ENCODE data around the gene LAMA4. TPM values are rescaled to one million over a fixed set of nuclear protein-coding genes. Genes with fewer than 3 reads are reported as not detected.
A peak's percentile ranks its signal among the peaks of the same experiment; 100 is the strongest.

The LAMA4 gene
- total RNA-seq, 4 donors from 2014 or later, result 107 to 329 (median 271) TPM

DNA sequence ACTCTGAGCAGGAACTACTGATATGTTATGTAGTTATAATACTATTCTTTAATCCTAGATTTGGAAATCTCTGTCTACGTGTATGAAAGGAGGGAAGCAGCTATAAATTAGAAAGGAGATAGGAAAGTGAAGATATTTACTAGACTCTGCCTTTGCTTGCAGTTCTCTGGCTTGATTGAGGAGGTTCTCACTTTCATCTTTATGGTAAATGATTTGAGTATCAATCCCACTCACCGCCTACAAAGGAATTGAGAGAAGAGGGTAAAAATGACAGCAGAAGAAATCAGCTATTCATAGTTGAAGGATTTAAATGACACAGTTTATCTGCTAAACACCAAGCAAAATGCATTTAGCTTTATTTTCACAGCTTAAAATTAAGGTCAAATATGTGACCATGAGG lies 99.7 kb downstream of the LAMA4 start:
- no peaks in the 10 kb centered on the region for H3K27me3 ChIP-seq
- no peaks in the 10 kb centered on the region for H3K36me3 ChIP-seq
- DNase-seq, result no peak
- no peak for TF ChIP-seq POLR2A (IDR thresholded peaks at IDR 0.05)
- TF ChIP-seq, protein P1, sequence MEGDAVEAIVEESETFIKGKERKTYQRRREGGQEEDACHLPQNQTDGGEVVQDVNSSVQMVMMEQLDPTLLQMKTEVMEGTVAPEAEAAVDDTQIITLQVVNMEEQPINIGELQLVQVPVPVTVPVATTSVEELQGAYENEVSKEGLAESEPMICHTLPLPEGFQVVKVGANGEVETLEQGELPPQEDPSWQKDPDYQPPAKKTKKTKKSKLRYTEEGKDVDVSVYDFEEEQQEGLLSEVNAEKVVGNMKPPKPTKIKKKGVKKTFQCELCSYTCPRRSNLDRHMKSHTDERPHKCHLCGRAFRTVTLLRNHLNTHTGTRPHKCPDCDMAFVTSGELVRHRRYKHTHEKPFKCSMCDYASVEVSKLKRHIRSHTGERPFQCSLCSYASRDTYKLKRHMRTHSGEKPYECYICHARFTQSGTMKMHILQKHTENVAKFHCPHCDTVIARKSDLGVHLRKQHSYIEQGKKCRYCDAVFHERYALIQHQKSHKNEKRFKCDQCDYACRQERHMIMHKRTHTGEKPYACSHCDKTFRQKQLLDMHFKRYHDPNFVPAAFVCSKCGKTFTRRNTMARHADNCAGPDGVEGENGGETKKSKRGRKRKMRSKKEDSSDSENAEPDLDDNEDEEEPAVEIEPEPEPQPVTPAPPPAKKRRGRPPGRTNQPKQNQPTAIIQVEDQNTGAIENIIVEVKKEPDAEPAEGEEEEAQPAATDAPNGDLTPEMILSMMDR (IDR thresholded peaks at IDR 0.05), result no peak
- intact Hi-C loops (cut with DNase I; ENCODE audit: low total_unique reads), result no loop called here
- H3K4me1 ChIP-seq, result no peaks in the 10 kb centered on the region
- no peak overlapping the region for H3K4me3 ChIP-seq
- no peaks in the 10 kb centered on the region for H3K9me3 ChIP-seq
- peak overlapping the region; percentile 55 to 95 for H3K27ac ChIP-seq

DNA sequence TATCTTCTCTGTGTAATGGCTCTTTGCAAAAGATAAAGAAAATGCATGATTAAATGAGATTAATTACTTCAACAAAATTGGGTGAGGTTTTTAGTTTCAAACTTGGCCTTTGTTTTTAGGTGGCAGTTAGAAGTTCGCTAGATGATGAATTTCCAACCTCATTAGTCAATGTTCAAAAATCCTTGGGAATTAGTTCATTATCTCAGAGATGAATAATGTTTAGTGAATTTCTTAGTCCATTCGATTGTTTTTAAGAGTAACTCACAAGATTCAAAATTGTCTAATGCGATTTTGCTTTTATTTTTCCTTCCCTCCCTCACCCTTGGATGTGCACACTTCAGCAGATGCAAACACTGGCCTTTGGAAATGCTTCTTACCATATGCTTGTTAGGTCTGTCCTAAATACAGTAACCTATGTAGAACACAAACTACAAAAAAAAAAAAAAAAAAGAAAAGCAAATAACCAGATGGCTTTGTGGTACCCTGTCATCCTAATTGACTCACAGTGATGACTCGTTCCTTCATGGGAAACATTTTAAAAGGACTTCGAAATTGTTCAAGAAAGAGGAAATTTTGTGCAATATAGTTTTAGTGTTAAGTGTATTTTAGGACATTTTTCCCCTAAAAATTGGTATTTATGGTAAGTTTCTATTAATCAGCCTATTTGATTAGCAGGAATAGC lies 100.3 kb downstream of the LAMA4 start:
- Histone ChIP-seq H3K27ac (peak overlapping the region; percentile 55 to 95), H3K36me3 (no peaks in the 10 kb centered on the region), H3K27me3 (no peaks in the 10 kb centered on the region), H3K9me3 (no peaks in the 10 kb centered on the region), H3K4me1 (no peaks in the 10 kb centered on the region), H3K4me3 (no peak overlapping the region)
- no peak for DNase-seq
- intact Hi-C loops (cut with DNase I; ENCODE audit: low total_unique reads), result no loop called here
- TF ChIP-seq POLR2A (IDR thresholded peaks at IDR 0.05), result no peak
- TF ChIP-seq, protein P1 (IDR thresholded peaks at IDR 0.05), result no peak

DNA sequence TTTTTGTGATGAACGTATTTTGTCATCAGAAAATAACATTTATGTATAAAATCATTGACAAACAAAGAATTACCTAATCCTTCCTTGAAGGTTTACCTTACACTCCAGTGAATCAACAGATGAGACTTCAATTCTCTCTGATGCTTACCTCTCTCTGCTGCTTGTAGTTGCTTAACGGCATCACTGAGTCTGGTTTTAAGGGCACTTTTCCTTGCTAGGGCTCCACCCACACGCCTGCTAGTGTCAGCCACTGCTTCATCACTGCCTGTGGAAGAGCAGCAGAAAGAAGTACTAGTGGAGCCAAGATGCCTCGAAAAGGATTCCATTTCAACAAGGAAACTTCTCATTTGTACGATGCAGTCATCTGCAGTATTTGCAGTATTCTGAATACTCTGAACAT lies 104.0 kb downstream of the LAMA4 start:
- peak; percentile 55 to 67 for DNase-seq
- TF ChIP-seq POLR2A (IDR thresholded peaks at IDR 0.05), result no peak
- TF ChIP-seq, protein P1 (IDR thresholded peaks at IDR 0.05), result no peak
- no peaks in the 10 kb centered on the region for H3K4me1 ChIP-seq
- H3K4me3 ChIP-seq, result no peak overlapping the region
- no peaks in the 10 kb centered on the region for H3K9me3 ChIP-seq
- intact Hi-C loops (cut with DNase I; ENCODE audit: low total_unique reads), result no loop called here
- H3K27ac ChIP-seq, result peak overlapping the region; percentile 83 to 95
- no peaks in the 10 kb centered on the region for H3K36me3 ChIP-seq
- H3K27me3 ChIP-seq, result no peaks in the 10 kb centered on the region

DNA sequence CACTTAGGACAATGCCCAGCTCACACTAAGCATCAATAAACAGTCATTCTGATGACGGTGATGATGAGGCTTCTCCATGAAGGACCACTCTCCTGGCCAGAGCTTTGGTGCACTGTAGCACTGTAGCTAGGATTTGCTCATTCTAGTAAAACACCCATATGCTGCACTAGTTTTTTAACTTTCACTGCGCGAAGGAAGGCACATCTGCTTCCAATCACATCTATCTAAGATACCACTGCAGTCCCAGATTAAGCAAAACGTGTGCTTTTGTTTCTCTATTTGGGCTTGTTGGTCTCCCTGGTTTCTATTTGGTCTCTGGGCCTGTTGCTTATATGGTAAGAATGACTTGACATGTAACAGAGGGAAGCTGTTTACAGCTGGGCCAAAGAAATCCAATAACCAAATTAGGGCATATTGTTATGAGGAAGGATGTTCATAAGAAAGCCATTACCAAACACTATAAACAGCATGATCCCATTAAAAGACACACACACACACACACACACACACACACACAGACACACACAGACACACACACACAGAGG lies 104.6 kb downstream of the LAMA4 start:
- intact Hi-C loops (cut with DNase I; ENCODE audit: low total_unique reads), result no loop called here
- peak; percentile 40 to 74 for DNase-seq
- TF ChIP-seq, protein P1 (IDR thresholded peaks at IDR 0.05), result no peak
- TF ChIP-seq POLR2A (IDR thresholded peaks at IDR 0.05), result peak in 1 of 2 donors; percentile 22
- Histone ChIP-seq H3K4me1 (no peaks in the 10 kb centered on the region), H3K27ac (peak overlapping the region; percentile 83 to 95), H3K27me3 (no peaks in the 10 kb centered on the region), H3K9me3 (no peaks in the 10 kb centered on the region), H3K4me3 (no peak overlapping the region), H3K36me3 (no peaks in the 10 kb centered on the region)

DNA sequence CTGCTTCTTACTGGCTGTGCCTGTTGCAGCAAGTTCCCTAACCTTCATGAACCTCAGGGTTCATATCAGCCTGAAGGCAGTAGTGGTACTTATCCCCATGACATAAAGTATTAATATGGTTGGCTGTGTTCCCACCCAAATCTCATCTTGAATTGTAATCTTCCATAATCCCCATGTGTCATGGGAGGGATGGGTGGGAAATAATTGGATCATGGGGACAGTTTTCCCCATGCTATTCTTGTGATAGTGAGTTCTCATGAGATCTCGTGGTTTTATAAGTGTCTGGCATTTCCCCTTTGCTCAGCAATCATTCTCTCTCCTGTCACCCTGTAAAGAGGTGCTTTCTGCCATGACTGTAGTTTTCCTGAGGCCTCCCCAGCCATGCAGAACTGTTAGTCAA lies 105.1 kb downstream of the LAMA4 start:
- no peak overlapping the region for H3K4me3 ChIP-seq
- H3K4me1 ChIP-seq, result no peaks in the 10 kb centered on the region
- intact Hi-C loops (cut with DNase I; ENCODE audit: low total_unique reads), result no loop called here
- TF ChIP-seq POLR2A (IDR thresholded peaks at IDR 0.05), result no peak
- TF ChIP-seq, protein P1 (IDR thresholded peaks at IDR 0.05), result no peak
- no peaks in the 10 kb centered on the region for H3K9me3 ChIP-seq
- H3K27me3 ChIP-seq, result no peaks in the 10 kb centered on the region
- no peaks in the 10 kb centered on the region for H3K36me3 ChIP-seq
- peak overlapping the region; percentile 83 to 95 for H3K27ac ChIP-seq
- DNase-seq, result no peak

Measured in uterus (tissue), 4 donors.